Hematopoietic multipotent progenitor cell (in vitro differentiated cells): ENCODE data around the gene PRRG1. TPM values are rescaled to one million over a fixed set of nuclear protein-coding genes. Genes with fewer than 3 reads are reported as not detected.
"Not testable (repeated sequence)": the region's sequence is repeated elsewhere in the genome, so short reads cannot be mapped to it uniquely, and the experiment has no call there.

Experiments
- DNase-seq, 3 donors: peaks; one replicate each; pipeline ENCODE4 v3.0.0-alpha.2; 2011 to 2015; ENCODE audit warnings: low read depth in 2 of 3, low spot score in 2 of 3
- total RNA-seq: library from RNA; depleted of rRNA; stranded (reverse); fragments of >200 nt; gene quantifications from one replicate; pipeline ENCODE4 v1.2.3, GENCODE V29; 2012

The PRRG1 gene
- 0.54 TPM for total RNA-seq

GRCh38 chrX:37349221-37350033 is at the start of gene PRRG1:
Gene PRRG1 (plus strand): TSS chrX:37349364. CDS start chrX:37406250, 56,886 bp downstream.
- DNase-seq = peak in 2 of 3 donors; percentile 18 to 28

- DNase-seq = peak in 1 of 3 donors; percentile 3
These were observed 46.6 kb upstream of the PRRG1 start for GRCh38 chrX:37302569-37302968.

DNA sequence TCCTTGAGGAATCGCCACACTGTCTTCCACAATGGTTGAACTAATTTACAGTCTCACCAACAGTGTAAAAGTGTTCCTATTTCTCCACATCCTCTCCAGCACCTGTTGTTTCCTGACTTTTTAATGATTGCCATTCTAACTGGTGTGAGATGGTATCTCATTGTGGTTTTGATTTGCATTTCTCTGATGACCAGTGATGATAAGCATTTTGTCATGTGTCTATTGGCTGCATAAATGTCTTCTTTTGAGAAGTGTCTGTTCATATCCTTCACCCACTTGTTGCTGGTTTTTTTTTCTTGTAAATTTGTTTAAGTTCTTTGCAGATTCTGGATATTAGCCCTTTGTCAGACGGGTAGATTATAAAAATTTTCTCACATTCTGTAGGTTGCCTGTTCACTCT is 43.9 kb upstream of the PRRG1 start:
- DNase-seq = not testable (repeated sequence)

DNA sequence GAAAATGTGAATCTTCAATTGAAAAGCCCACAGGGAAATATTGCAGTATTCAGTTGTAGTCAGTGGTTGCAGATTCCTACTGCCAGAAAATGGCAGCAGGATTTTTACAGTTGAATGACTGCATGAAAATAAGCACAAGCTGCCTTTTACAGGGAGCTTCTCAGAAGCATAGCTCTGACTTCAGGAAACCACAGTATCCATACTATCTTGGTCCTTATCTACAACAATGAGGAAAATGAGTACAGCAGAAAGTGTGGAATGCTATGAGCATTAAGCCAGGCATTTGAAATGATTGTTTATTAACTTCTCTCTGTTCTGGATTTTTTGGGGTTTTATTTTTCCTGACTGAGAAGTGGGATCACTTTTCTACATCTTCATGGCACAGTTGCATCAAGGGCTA is 34.6 kb upstream of the PRRG1 start:
- no peak for DNase-seq

GRCh38 chrX:37315511-37316248 is 33.5 kb upstream of the PRRG1 start:
- no peak for DNase-seq

DNA sequence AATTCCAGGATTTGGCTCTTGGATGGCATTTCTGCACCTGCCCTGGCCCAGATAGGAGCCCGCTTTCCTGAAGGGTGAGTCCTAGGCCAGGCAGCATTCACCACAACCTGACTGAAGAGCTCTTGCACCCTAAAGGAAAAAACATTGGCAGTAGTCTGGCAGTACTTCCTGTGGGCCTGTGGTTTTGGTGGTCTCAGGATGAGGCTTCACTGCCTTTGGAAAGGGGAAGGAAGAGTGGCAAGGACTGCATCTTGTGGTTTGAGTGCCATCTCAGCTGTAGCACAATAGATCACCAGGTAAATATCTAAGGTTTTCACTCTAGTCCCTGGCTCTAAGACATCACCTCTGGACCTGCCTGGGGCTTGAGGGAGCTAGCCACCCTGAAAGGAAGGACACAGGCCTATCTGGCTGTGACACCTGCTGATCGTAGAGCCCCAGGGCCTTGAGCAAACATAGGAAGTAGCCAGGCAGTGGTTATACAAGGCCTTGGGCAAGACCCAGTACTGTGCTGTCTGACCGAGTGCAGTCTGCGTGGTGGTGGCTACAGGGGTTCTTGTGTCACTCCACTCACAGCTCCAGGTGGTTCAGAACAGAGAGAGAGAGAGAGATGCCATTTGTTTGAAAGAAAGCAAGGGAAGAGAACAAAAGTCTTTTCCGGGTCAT is 28.5 kb upstream of the PRRG1 start:
- DNase-seq = peak in 1 of 3 donors; percentile 26

- DNase-seq = no peak
These were observed 18.5 kb upstream of the PRRG1 start for GRCh38 chrX:37330642-37331041.

DNA sequence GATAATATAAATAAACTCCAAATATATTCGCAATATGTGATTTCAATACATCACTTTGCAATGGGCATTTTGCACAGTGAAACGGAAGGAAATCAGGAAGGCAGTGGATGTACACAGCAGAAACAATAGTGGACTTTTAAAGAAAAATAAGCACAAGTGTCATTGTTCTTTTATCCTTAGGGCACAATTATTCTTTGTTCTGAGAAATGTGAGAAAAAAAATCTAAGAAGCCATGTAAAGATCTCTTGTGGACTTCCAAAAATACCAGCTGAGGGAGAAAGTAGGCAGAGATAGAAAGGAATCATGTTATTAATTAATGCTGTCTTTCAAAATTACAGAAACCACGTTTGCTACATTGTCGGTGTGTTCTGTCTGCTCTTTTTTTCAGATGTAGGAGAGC is 17.6 kb upstream of the PRRG1 start:
- DNase-seq = no peak

DNA sequence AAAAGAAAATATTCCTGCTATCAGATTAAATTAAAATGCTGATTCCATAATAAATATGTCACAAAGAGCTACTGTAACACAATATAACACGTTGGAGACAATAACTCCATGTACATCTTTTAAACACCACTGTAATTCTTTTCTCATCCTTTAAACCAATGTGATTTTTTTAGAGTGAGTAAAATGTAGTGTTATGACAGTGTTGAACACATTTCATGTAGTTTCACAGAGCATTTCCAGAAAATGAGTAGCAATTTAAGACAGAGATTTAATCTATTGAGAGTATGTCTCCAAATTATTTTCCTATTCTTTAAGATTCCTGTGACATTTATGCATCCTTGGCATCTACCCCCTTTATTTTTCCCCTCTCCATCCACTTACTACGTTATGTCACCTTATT is 17.1 kb upstream of the PRRG1 start:
- no peak for DNase-seq

DNA sequence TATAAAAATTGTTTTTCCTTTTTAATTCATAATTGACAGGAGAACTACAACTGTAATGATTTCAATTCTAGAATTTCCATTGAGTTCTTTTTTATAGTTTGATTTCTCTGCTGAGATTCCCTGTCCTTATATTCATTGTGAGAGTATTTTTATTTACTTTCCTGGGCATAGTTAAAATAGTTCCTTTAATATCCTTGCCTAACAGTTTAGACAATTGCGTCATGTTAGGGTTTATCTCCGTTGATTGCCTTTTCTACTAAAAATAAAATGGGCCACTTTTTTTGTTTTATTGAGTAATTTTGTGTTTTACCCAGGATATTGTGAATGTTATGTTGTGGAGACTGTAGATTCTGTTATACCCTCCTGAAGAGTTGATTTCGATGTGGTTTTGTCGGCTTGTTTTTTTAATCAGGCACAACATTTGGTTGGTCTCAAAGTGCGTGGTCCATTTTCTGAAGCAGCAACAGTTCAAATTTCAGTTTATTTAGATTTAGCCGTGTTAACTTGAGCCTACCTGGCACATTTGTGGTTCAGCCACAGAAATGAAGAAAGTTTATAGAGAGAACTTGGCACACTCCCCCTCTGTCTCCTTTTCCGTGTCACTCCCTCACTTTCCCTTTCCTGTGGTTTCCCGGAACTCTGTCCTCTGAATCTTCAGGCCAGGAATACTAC is 16.0 kb upstream of the PRRG1 start:
- DNase-seq = no peak

- DNase-seq = peak in 1 of 3 donors; percentile 1
These were observed 1.7 kb upstream of the PRRG1 start for GRCh38 chrX:37347420-37347819.

DNA sequence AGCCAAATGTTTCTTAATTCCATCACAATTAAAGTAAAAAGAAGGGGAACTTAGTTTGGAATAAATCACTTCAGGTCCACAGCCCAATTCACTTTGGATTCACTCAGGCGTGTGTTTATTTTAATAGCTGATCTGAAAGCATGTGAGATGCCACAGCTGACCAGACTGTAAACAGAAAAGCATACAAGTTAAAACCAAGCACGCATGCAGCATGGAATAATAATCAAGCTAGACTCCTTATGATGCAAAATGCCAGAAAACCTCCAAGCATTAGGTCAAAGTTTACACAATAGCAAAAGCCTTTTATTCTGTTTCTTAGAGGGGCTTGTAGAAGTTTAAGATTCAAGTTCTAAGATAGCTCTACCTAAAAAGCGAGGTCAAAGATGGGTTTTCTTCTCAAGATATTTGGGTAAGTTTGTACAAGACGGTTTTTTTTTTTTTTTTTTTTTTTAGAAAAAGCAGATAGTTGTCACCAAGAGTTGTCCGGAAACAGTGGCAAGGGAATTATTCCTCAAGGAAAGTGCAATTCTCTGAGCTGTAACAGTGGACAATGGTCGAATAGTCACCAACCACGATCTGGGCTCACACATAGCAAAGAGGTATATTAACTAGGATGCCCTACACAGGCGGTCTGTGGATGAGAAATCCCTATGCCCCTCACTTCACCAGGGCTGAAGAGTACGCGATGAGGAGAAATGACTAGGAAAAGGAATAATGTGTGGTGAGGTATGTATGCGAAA is 763 bp upstream of the PRRG1 start:
- DNase-seq = no peak

- peak in 1 of 3 donors; percentile 1 for DNase-seq
These were observed 268 bp upstream of the PRRG1 start for GRCh38 chrX:37348971-37349220.

- no peak for DNase-seq
These were observed 836 bp downstream of the PRRG1 start for GRCh38 chrX:37350034-37350365.

GRCh38 chrX:37353646-37354045 is 4.5 kb downstream of the PRRG1 start:
- no peak for DNase-seq

DNA sequence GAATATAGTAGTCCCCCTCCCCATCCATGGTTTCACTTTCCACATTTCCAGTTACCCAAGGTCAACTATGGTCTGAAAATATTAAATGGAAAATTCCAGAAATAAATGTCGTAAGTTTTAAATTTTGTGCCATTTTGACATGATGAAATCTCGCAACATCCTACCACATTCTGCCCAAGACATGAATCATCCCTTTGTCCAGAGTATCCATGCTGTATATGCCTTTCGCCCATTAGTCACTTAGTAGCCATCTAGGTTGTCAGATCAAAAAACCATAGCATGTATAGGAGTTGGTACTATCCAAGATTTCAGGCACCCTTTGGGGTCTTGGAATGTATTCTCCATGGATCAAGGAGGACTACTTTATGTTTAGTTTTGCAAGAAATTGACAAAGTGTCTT is 8.3 kb downstream of the PRRG1 start:
- no peak for DNase-seq

DNA sequence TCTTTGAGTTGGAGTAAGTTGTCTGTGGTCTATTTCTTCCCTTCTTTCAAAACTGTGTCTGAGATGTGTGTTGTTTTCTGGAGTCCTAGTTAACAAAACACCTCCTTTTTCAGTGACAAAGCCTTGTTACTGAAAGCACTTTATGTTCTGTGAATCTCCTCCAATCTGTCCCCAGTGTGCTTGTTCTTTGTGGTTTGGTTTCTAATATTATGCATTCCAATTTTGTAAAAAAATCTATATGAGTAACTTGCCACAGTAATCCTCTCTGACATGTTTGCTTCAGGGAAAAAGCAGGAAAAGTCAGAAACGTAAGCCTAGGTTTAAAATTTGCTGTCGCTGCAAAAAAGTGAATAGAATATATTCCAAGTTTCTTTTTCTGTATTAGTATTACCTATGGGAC is 12.4 kb downstream of the PRRG1 start:
- DNase-seq = no peak

GRCh38 chrX:37364666-37365065 is 15.5 kb downstream of the PRRG1 start:
- no peak for DNase-seq

DNA sequence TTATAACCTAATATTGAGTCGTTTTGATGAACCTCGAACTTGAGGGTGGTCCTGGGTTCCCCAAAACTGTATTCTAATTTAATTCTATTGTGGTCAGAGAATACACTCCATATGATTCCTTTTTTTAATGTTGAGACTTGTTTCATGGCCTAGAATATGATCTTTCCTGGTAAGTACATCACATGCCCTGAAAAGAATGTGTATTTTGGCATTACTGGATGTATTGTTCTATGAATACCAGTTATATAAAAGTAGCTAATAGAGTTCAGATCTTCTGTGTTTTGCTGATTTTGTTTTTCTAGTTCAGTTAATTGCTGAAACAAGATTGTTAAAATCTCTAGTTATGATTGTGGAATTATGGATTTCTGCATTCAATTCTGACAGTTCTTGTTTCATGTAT is 18.8 kb downstream of the PRRG1 start:
- DNase-seq = no peak

- no peak for DNase-seq
These were observed 21.5 kb downstream of the PRRG1 start for GRCh38 chrX:37370499-37371141.
